KMS-11 (cell line): ENCODE results near the gene SPAM1.

Experiments used
- H2AFZ ChIP-seq: fragments of 200-600 bp; sonication (generic); 2 replicates; pipeline ENCODE4 v1.6.1; 2016; ENCODE audit warnings: antibody characterized with exemption, mixed run types, low read depth
- H3K27ac ChIP-seq: fragments of 200-600 bp; sonication (generic); 2 replicates; pipeline ENCODE4 v1.6.1; 2016; ENCODE audit warnings: mild to moderate bottlenecking, mixed run types
- H3K27me3 ChIP-seq: fragments of 200-600 bp; sonication (generic); 2 replicates; pipeline ENCODE4 v1.6.1; 2017; ENCODE audit warnings: mild to moderate bottlenecking, low read depth, mixed run types, moderate library complexity; ENCODE audit not compliant: insufficient read depth
- H3K36me3 ChIP-seq: fragments of 200-600 bp; sonication (generic); 2 replicates; pipeline ENCODE4 v1.6.1; 2017; ENCODE audit warnings: mild to moderate bottlenecking, mixed run types; ENCODE audit not compliant: insufficient read depth
- H3K4me1 ChIP-seq: fragments of 200-600 bp; sonication (generic); 2 replicates; pipeline ENCODE4 v1.6.1; 2016; ENCODE audit warnings: mild to moderate bottlenecking, low read depth, mixed run types; ENCODE audit not compliant: poor library complexity, severe bottlenecking
- H3K4me2 ChIP-seq: fragments of 200-600 bp; sonication (generic); 2 replicates; pipeline ENCODE4 v1.7.0; 2016; ENCODE audit warnings: mild to moderate bottlenecking, mixed run types
- H3K4me3 ChIP-seq: fragments of 200-600 bp; sonication (generic); IDR thresholded peaks from 2 replicates; pipeline ENCODE4 v1.6.1; 2017; ENCODE audit warnings: low read depth, low read length, mixed read lengths; ENCODE audit not compliant: insufficient read depth
- H3K79me2 ChIP-seq: fragments of 200-600 bp; sonication (generic); 2 replicates; pipeline ENCODE4 v1.6.1; 2016; ENCODE audit warnings: low read depth, mixed run types; ENCODE audit not compliant: insufficient read depth
- H3K9ac ChIP-seq: fragments of 200-600 bp; sonication (generic); 2 replicates; pipeline ENCODE4 v1.6.1; 2016; ENCODE audit warnings: mild to moderate bottlenecking, mixed run types
- H4K20me1 ChIP-seq: fragments of 200-600 bp; sonication (generic); 2 replicates; pipeline ENCODE4 v1.6.1; 2016; ENCODE audit warnings: mild to moderate bottlenecking, mixed run types; ENCODE audit not compliant: insufficient read depth
- TF ChIP-seq, protein P1 (sequence below): fragments of 200-600 bp; sonication (generic); conservative IDR thresholded peaks from 2 replicates; pipeline ENCODE4 v1.6.1; 2017; ENCODE audit warnings: low read depth, mild to moderate bottlenecking, antibody characterized with exemption, low read length, moderate library complexity, mixed read lengths

The SPAM1 gene

DNA sequence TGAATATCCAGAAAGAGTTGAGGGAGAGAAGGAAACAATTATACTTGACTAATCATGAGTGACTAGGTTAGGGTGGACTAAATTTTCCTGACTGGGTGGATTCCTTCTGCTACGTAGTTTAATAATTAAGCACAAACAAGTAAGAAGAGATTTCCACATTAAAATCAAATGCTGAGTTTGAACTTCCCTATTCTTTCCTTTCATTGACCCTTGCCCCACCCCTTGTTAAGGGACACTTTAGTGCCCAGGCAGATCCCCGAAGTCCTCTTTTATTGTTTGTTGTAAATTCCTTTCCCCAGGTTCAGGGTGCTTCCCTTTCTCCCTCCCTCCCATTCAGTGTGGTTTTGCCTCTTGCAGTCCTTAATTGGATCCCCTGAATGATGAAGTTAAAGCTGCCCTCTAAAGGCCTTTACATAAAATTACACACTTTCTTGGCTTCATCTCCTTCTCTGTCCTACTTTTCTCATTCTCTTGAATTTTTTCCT lies 8.8 kb upstream of the SPAM1 start:
- Histone ChIP-seq H3K79me2 (no peaks in the 10 kb centered on the region), H3K4me1 (no peaks in the 10 kb centered on the region), H3K9ac (no peak overlapping the region), H4K20me1 (no peaks in the 10 kb centered on the region), H3K4me2 (no peak overlapping the region), H3K27me3 (no peaks in the 10 kb centered on the region), H2AFZ (no peak overlapping the region), H3K4me3 (no peak overlapping the region), H3K27ac (no peak overlapping the region), H3K36me3 (no peaks in the 10 kb centered on the region)
- TF ChIP-seq, protein P1, sequence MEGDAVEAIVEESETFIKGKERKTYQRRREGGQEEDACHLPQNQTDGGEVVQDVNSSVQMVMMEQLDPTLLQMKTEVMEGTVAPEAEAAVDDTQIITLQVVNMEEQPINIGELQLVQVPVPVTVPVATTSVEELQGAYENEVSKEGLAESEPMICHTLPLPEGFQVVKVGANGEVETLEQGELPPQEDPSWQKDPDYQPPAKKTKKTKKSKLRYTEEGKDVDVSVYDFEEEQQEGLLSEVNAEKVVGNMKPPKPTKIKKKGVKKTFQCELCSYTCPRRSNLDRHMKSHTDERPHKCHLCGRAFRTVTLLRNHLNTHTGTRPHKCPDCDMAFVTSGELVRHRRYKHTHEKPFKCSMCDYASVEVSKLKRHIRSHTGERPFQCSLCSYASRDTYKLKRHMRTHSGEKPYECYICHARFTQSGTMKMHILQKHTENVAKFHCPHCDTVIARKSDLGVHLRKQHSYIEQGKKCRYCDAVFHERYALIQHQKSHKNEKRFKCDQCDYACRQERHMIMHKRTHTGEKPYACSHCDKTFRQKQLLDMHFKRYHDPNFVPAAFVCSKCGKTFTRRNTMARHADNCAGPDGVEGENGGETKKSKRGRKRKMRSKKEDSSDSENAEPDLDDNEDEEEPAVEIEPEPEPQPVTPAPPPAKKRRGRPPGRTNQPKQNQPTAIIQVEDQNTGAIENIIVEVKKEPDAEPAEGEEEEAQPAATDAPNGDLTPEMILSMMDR: peak; percentile 69

DNA sequence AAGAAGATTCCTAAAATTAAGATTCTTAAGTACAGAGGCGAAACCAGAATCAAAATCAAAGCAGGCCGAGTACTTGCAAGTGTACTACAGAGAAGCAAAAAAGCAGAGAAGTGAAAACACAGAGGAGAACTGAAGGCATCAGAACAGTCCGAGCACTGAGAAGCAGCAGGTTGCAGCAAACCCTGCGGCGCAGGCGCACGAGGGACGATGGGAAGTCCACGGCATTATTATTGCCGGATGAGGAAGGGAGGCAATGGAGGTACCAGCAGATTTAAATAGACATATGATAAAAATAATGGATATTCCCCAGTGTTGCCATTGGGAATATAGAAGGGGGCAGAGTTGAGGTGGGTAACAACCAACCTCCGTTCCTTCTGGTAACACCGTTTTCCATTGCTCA lies 7.2 kb upstream of the SPAM1 start:
- no peak overlapping the region for H2AFZ ChIP-seq
- no peaks in the 10 kb centered on the region for H3K4me1 ChIP-seq
- H3K4me3 ChIP-seq: no peak overlapping the region
- no peaks in the 10 kb centered on the region for H4K20me1 ChIP-seq
- no peak overlapping the region for H3K4me2 ChIP-seq
- H3K27ac ChIP-seq: no peak overlapping the region
- H3K9ac ChIP-seq: no peak overlapping the region
- no peaks in the 10 kb centered on the region for H3K79me2 ChIP-seq
- no peaks in the 10 kb centered on the region for H3K36me3 ChIP-seq
- H3K27me3 ChIP-seq: no peaks in the 10 kb centered on the region
- TF ChIP-seq, protein P1: no peak

DNA sequence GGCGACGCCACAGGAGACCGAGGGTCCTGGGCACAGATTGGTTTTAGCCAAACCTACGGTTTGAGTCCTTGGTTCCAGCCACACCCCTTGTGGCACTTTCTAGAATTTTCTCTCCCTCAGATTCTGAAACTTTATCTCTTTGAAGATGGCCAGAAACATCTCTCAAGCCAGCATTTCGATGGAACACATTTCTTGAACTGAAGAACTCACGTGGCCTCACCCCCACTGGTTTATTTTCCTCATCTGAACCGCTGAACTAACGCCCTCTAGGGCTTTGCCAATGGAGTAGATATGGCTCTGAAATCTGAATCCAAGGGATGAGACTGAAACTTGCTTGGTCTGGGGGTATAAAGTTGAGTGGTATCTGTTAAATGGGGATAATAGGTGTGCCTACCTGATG lies 6.7 kb upstream of the SPAM1 start:
- no peak overlapping the region for H2AFZ ChIP-seq
- H3K79me2 ChIP-seq: no peaks in the 10 kb centered on the region
- H3K4me1 ChIP-seq: no peaks in the 10 kb centered on the region
- H3K4me2 ChIP-seq: no peak overlapping the region
- H3K27me3 ChIP-seq: no peaks in the 10 kb centered on the region
- H3K36me3 ChIP-seq: no peaks in the 10 kb centered on the region
- no peaks in the 10 kb centered on the region for H4K20me1 ChIP-seq
- no peak overlapping the region for H3K9ac ChIP-seq
- no peak overlapping the region for H3K27ac ChIP-seq
- H3K4me3 ChIP-seq: no peak overlapping the region
- TF ChIP-seq, protein P1: no peak

DNA sequence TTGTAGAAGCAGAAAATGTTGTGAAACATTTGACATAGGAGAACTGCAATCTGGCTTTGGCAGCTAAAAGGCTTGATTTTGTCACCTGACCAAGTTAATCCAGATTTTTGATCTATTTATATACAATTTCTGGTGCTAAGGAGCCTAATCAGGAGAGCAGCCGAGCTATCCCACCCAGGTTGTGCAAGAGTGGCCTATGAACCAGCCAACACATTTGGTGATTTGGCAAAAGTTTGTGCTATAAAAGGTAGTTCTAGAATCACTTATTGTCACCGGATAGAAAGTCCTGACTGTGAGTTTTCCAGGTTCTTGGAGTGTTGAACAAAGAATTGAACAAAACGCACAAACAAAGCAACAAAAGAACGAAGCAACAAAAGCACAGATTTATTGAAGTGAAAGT lies 1.4 kb upstream of the SPAM1 start:
- no peaks in the 10 kb centered on the region for H3K27me3 ChIP-seq
- no peaks in the 10 kb centered on the region for H3K79me2 ChIP-seq
- no peaks in the 10 kb centered on the region for H3K36me3 ChIP-seq
- no peaks in the 10 kb centered on the region for H4K20me1 ChIP-seq
- H3K4me1 ChIP-seq: no peaks in the 10 kb centered on the region
- no peak overlapping the region for H3K4me2 ChIP-seq
- no peak overlapping the region for H3K4me3 ChIP-seq
- TF ChIP-seq, protein P1: no peak
- no peak overlapping the region for H3K9ac ChIP-seq
- H2AFZ ChIP-seq: no peak overlapping the region
- H3K27ac ChIP-seq: no peak overlapping the region

DNA sequence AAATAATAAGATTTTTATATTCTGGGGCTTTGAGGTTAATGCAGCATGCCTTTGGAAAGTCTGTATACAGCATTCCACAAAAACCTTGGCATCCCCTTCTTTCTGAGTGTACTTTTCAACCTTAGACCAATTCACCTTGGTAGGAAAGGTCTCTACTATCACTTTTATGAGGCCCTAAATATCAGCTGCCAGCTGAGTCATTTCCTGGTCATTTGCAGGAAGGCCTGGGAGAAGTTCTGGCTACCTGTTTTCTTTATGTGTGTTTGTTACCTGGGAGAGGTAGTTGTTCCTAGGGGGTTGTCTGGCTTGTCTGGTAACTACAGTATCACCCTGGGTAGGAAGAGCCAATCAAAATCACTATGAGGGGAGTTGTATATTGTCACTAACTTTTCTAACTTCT lies 4.1 kb downstream of the SPAM1 start:
- Histone ChIP-seq H3K27ac (no peak overlapping the region), H3K36me3 (no peaks in the 10 kb centered on the region), H2AFZ (no peak overlapping the region), H3K79me2 (no peaks in the 10 kb centered on the region), H3K4me1 (no peaks in the 10 kb centered on the region), H3K4me3 (no peak overlapping the region), H3K9ac (no peak overlapping the region), H4K20me1 (no peaks in the 10 kb centered on the region), H3K27me3 (no peaks in the 10 kb centered on the region), H3K4me2 (no peak overlapping the region)
- TF ChIP-seq, protein P1: no peak
